HCT116 (cell line): ENCODE results near the gene IL17B. TPM values are rescaled to one million over a fixed set of nuclear protein-coding genes. Genes with fewer than 3 reads are reported as not detected.

Source experiments
- ATAC-seq: fragments of 200-7000 bp; cut with Tn5 transposase; 2 replicates; pipeline ENCODE4 v1.9.1; 2020; ENCODE audit warnings: mild to moderate bottlenecking, moderate library complexity
- BruUV-seq: library from RNA; stranded (reverse); fragments of 400-500 nt; replicated peaks from 2 replicates; lab custom pipeline; 2021; lab: Mats Ljungman, UMichigan
- CTCF ChIA-PET: fragments of 300-600 bp; sonication (Branson Sonifier 250); formaldehyde crosslinking; loops from one replicate; lab custom pipeline; 2021; ENCODE audit warnings: antibody characterized with exemption; lab: Charles Lee
- POLR2A ChIA-PET: fragments of 300-600, 350-600 bp; sonication (Branson Sonifier 250); formaldehyde crosslinking; loops from one replicate; lab custom pipeline; 2021; ENCODE audit warnings: antibody characterized with exemption; lab: Charles Lee
- RAD21 ChIA-PET, 2 experiments: fragments of 300-600 bp; sonication (Branson Sonifier 250); formaldehyde crosslinking; loops; one replicate each; lab custom pipeline; 2023; ENCODE audit warnings: low total read pairs in 2 of 2; ENCODE audit not compliant: uncharacterized antibody in 2 of 2, unreplicated experiment in 2 of 2, low non-redundant PET in 1 of 2; lab: Charles Lee
- DNase-seq: peaks from one replicate; pipeline ENCODE4 v3.0.0-alpha.2; 2010; ENCODE audit warnings: low read depth, low spot score
- H2AFZ ChIP-seq: fragments of 200-600 bp; shearing (Covaris generic), sonication (generic); 2 replicates; pipeline ENCODE4 v1.6.1; 2017; ENCODE audit warnings: low read depth, mixed run types, mixed read lengths, antibody characterized with exemption, low read length; ENCODE audit not compliant: poor library complexity, severe bottlenecking
- H3K27ac ChIP-seq: 2 replicates; pipeline ENCODE4 v1.5.1; 2012; ENCODE audit warnings: low read depth, low read length
- H3K27me3 ChIP-seq: fragments of 200-600 bp; sonication (generic); 2 replicates; pipeline ENCODE4 v1.6.1; 2016; ENCODE audit warnings: mixed run types, low read length, mixed read lengths; ENCODE audit not compliant: insufficient read depth
- H3K36me3 ChIP-seq, 2 experiments: fragments of 200-500 bp in 1 of 2; fragments of 200-600 bp in 1 of 2; sonication (Bioruptor generic) in 1 of 2; sonication (generic) in 1 of 2; 2 replicates each; pipeline versions ENCODE4 v1.5.1 to v1.6.1; 2014 to 2016; ENCODE audit warnings: low read length in 2 of 2, inconsistent platforms in 1 of 2, mixed read lengths in 1 of 2, mixed run types in 1 of 2; ENCODE audit not compliant: insufficient read depth in 2 of 2, control insufficient read depth in 1 of 2
- H3K4me1 ChIP-seq, 2 experiments: fragments of 200-600 bp in 1 of 2; sonication (generic) in 1 of 2; 2 replicates each; pipeline versions ENCODE4 v1.5.1 to v1.6.1; 2012 to 2017; ENCODE audit warnings: low read length in 2 of 2, inconsistent platforms in 1 of 2, mild to moderate bottlenecking in 1 of 2, mixed read lengths in 1 of 2, mixed run types in 1 of 2, moderate library complexity in 1 of 2; ENCODE audit not compliant: insufficient read depth in 2 of 2, control insufficient read depth in 1 of 2
- H3K4me2 ChIP-seq: fragments of 200-600 bp; sonication (generic); 2 replicates; pipeline ENCODE4 v1.6.1; 2017; ENCODE audit warnings: mixed run types, low read length, mixed read lengths
- H3K4me3 ChIP-seq, 2 experiments: fragments of 200-600 bp in 1 of 2; sonication (generic) in 1 of 2; replicated peaks in 1 of 2; 2 replicates each; pipeline ENCODE4 v1.5.1; 2011 to 2016; ENCODE audit warnings: low read length in 2 of 2, control low read depth in 1 of 2, low read depth in 1 of 2, mild to moderate bottlenecking in 1 of 2, mixed read lengths in 1 of 2, mixed run types in 1 of 2
- H3K79me2 ChIP-seq: fragments of 200-600 bp; sonication (generic); 2 replicates; pipeline ENCODE4 v1.6.1; 2017; ENCODE audit warnings: mild to moderate bottlenecking, mixed run types, low read length, moderate library complexity, mixed read lengths; ENCODE audit not compliant: insufficient read depth
- H3K9ac ChIP-seq: fragments of 200-600 bp; sonication (generic); 2 replicates; pipeline ENCODE4 v1.6.1; 2016; ENCODE audit warnings: low read length, mixed read lengths
- H3K9me2 ChIP-seq: fragments of 200-600 bp; sonication (generic), shearing (Covaris generic); 2 replicates; pipeline ENCODE4 v1.6.1; 2017; ENCODE audit warnings: mixed run types, mild to moderate bottlenecking, moderate library complexity; ENCODE audit not compliant: insufficient read depth
- H3K9me3 ChIP-seq, 2 experiments: fragments of 200-500 bp in 1 of 2; fragments of 200-600 bp in 1 of 2; sonication (Bioruptor generic) in 1 of 2; sonication (generic) in 1 of 2; 2 replicates each; pipeline ENCODE4 v1.6.1; 2014 to 2017; ENCODE audit warnings: low read length in 2 of 2, mixed read lengths in 2 of 2, inconsistent platforms in 1 of 2, low read depth in 1 of 2, mild to moderate bottlenecking in 1 of 2, mixed run types in 1 of 2, moderate library complexity in 1 of 2; ENCODE audit not compliant: control insufficient read depth in 1 of 2, insufficient read depth in 1 of 2
- H4K20me1 ChIP-seq: fragments of 200-600 bp; sonication (generic), shearing (Covaris generic); 2 replicates; pipeline ENCODE4 v1.6.1; 2017; ENCODE audit warnings: mixed run types, mild to moderate bottlenecking, moderate library complexity; ENCODE audit not compliant: insufficient read depth
- ATF3 ChIP-seq: IDR thresholded peaks from 2 replicates; pipeline ENCODE4 v1.6.1; 2012
- CBX3 ChIP-seq: IDR thresholded peaks from 2 replicates; pipeline ENCODE4 v1.6.1; 2012; ENCODE audit warnings: low read depth
- CEBPB ChIP-seq: IDR thresholded peaks from 2 replicates; pipeline ENCODE4 v1.6.1; 2012; ENCODE audit warnings: low read depth
- CTCF ChIP-seq, 3 experiments: fragments of 200-600 bp in 1 of 3; sonication (generic) in 1 of 3; IDR thresholded peaks in 2 of 3; conservative IDR thresholded peaks in 1 of 3; 2 replicates each; pipeline ENCODE4 v1.5.1; 2012 to 2017; ENCODE audit warnings: low read depth in 2 of 3, low read length in 2 of 3, antibody characterized with exemption in 1 of 3, borderline replicate concordance in 1 of 3, control low read depth in 1 of 3, mild to moderate bottlenecking in 1 of 3, mixed read lengths in 1 of 3, mixed run types in 1 of 3, moderate library complexity in 1 of 3; ENCODE audit not compliant: insufficient read depth in 1 of 3
- ELF1 ChIP-seq: IDR thresholded peaks from 2 replicates; pipeline ENCODE4 v1.6.1; 2012; ENCODE audit warnings: low read depth, borderline replicate concordance
- EZH2 ChIP-seq: fragments of 200-600 bp; sonication (generic); IDR thresholded peaks from 2 replicates; pipeline ENCODE4 v1.6.1; 2017; ENCODE audit warnings: antibody characterized with exemption, mixed run types
- FOSL1 ChIP-seq: IDR thresholded peaks from 2 replicates; pipeline ENCODE4 v1.6.1; 2012; ENCODE audit warnings: low read depth
- JUND ChIP-seq: IDR thresholded peaks from 2 replicates; pipeline ENCODE4 v1.6.1; 2012
- POLR2A ChIP-seq: IDR thresholded peaks from 2 replicates; pipeline ENCODE4 v1.7.0; 2011; ENCODE audit warnings: borderline replicate concordance; ENCODE audit not compliant: insufficient read depth, insufficient read length; ENCODE audit errors: extremely low read depth
- POLR2AphosphoS5 ChIP-seq: IDR thresholded peaks from 2 replicates; pipeline ENCODE4 v1.6.1; 2011; ENCODE audit warnings: mild to moderate bottlenecking, low read depth, low read length, moderate library complexity
- SIN3A ChIP-seq: IDR thresholded peaks from 2 replicates; pipeline ENCODE4 v1.6.1; 2012; ENCODE audit warnings: low read depth
- intact Hi-C: fragments of 100-400 bp; cut with micrococcal nuclease; formaldehyde crosslinking; loops from 2 replicates; pipeline ENCODE4 v1.10.0; 2022
- total RNA-seq: library from RNA; stranded (reverse); gene quantifications from one replicate; pipeline ENCODE4 v1.2.1, GENCODE V29; 2021; ENCODE audit not compliant: unreplicated experiment
- TF ChIP-seq, protein P1 (sequence below): IDR thresholded peaks from 2 replicates; pipeline ENCODE4 v1.6.1; 2011; ENCODE audit warnings: mild to moderate bottlenecking, low read length, moderate library complexity; ENCODE audit not compliant: insufficient replicate concordance; ENCODE audit errors: extremely low read depth
- TF ChIP-seq, protein P2 (sequence below): IDR thresholded peaks from 2 replicates; pipeline ENCODE4 v1.6.1; 2012

The IL17B gene
- total RNA-seq, 1 experiment from 2014 or later, result 0.81 TPM

DNA sequence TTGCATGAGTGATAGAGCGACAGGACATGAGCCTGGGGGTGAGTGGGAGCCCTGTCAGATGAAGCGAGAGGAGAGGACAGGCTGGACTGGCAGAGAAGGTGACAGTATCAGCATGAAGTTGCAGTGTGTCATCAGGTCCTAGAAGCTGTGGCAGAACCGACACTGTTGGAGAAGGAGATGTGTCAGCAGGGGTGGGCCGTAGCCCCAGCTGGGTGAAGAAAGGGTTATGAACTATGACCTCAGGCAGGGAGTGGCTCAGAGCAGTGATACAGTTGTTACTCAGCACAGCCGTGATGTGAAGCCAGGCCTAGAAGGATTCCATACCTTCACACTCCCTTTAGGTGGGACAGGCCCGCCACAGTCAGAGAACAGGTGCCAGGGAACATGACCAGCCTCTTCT, 13.7 kb downstream of the IL17B start:
- H3K9ac ChIP-seq, result no peak overlapping the region
- no peaks in the 10 kb centered on the region for H3K27me3 ChIP-seq
- H3K4me1 ChIP-seq, result peaks cover 4 to 9% of the 10 kb centered on the region in 2 experiments; a peak in 3 of 4 replicates
- intact Hi-C loops, result loop anchor here (5.0 kb wide), 2 partner anchors 67 to 252 kb away; no protein-coding TSS in a partner anchor
- no peaks in the 10 kb centered on the region for H4K20me1 ChIP-seq
- CTCF ChIA-PET, result interaction anchor here (1.2 kb wide), 1 partner anchor 17 kb away, joined by 3 read pairs; no protein-coding TSS in a partner anchor
- H2AFZ ChIP-seq, result no peak overlapping the region
- no TSS peak for BruUV-seq
- H3K79me2 ChIP-seq, result no peaks in the 10 kb centered on the region
- no peaks in the 10 kb centered on the region for H3K9me2 ChIP-seq
- H3K4me3 ChIP-seq, result no peak overlapping the region
- no peak for TF ChIP-seq ATF3
- TF ChIP-seq, protein P1, sequence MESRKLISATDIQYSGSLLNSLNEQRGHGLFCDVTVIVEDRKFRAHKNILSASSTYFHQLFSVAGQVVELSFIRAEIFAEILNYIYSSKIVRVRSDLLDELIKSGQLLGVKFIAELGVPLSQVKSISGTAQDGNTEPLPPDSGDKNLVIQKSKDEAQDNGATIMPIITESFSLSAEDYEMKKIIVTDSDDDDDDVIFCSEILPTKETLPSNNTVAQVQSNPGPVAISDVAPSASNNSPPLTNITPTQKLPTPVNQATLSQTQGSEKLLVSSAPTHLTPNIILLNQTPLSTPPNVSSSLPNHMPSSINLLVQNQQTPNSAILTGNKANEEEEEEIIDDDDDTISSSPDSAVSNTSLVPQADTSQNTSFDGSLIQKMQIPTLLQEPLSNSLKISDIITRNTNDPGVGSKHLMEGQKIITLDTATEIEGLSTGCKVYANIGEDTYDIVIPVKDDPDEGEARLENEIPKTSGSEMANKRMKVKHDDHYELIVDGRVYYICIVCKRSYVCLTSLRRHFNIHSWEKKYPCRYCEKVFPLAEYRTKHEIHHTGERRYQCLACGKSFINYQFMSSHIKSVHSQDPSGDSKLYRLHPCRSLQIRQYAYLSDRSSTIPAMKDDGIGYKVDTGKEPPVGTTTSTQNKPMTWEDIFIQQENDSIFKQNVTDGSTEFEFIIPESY, result no peak
- TF ChIP-seq CTCF (IDR thresholded peaks at IDR 0.05 in 2 of 3, conservative IDR thresholded peaks at IDR 0.05 in 1 of 3; ENCODE audit: borderline replicate concordance in 1 of 3, insufficient read depth in 1 of 3, low read depth in 2 of 3, low read length in 2 of 3), result no peak
- no peak for TF ChIP-seq JUND
- TF ChIP-seq, protein P2, sequence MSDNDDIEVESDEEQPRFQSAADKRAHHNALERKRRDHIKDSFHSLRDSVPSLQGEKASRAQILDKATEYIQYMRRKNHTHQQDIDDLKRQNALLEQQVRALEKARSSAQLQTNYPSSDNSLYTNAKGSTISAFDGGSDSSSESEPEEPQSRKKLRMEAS, result no peak
- no peak for TF ChIP-seq POLR2A
- no peak for TF ChIP-seq ELF1
- no peak for TF ChIP-seq CBX3
- no peak for TF ChIP-seq FOSL1
- no peak for TF ChIP-seq EZH2
- no peak for TF ChIP-seq POLR2AphosphoS5
- TF ChIP-seq CEBPB, result no peak
- TF ChIP-seq SIN3A, result no peak
- TF ChIP-seq, all 23 proteins: peak for 0
- ChIA-PET POLR2A (no interaction called here), RAD21 (no interaction called here)
- DNase-seq, result no peak
- H3K9me3 ChIP-seq, result no peaks in the 10 kb centered on the region
- H3K4me2 ChIP-seq, result no peak overlapping the region
- no peak overlapping the region for H3K27ac ChIP-seq
- H3K36me3 ChIP-seq, result no peaks in the 10 kb centered on the region
- ATAC-seq, result no peak
